ENCODE results near the gene GDPD4.

The GDPD4 gene

DNA sequence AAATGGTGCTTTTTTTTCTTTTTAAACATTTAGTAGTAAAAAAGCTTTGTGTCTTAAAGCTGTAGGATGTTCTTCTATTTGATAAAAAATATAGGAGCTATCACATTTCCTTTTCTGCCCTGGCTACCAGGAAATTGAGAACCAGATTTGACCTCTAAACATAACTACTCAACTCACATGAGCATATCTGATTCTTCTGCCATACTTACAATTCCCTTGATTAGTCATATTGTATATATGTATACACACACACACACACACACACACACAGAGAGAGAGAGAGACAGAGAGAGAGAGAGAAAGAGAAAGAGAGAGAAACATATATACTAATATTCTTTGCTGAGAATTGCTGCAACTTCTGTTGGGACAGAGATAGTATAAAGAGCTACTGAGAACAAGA is 23.0 kb upstream of the GDPD4 start:
- no peak for DNase-seq (ENCODE audit: low spot score)
- TF ChIP-seq, protein P1, sequence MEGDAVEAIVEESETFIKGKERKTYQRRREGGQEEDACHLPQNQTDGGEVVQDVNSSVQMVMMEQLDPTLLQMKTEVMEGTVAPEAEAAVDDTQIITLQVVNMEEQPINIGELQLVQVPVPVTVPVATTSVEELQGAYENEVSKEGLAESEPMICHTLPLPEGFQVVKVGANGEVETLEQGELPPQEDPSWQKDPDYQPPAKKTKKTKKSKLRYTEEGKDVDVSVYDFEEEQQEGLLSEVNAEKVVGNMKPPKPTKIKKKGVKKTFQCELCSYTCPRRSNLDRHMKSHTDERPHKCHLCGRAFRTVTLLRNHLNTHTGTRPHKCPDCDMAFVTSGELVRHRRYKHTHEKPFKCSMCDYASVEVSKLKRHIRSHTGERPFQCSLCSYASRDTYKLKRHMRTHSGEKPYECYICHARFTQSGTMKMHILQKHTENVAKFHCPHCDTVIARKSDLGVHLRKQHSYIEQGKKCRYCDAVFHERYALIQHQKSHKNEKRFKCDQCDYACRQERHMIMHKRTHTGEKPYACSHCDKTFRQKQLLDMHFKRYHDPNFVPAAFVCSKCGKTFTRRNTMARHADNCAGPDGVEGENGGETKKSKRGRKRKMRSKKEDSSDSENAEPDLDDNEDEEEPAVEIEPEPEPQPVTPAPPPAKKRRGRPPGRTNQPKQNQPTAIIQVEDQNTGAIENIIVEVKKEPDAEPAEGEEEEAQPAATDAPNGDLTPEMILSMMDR (IDR thresholded peaks at IDR 0.05; ENCODE audit: extremely low read depth, missing control alignments): no peak

GRCh38 chr11:77322926-77323590 is 21.6 kb upstream of the GDPD4 start:
- no peak for DNase-seq (ENCODE audit: low spot score)
- TF ChIP-seq, protein P1 (IDR thresholded peaks at IDR 0.05; ENCODE audit: extremely low read depth, missing control alignments): no peak

- TF ChIP-seq, protein P1 (IDR thresholded peaks at IDR 0.05; ENCODE audit: extremely low read depth, missing control alignments): no peak
- no peak for DNase-seq (ENCODE audit: low spot score)
These were observed 21.0 kb upstream of the GDPD4 start for GRCh38 chr11:77322506-77322905.

- TF ChIP-seq, protein P1 (IDR thresholded peaks at IDR 0.05; ENCODE audit: extremely low read depth, missing control alignments): no peak
These were observed 18.9 kb upstream of the GDPD4 start for GRCh38 chr11:77320351-77320750.

GRCh38 chr11:77318600-77318999 is 17.1 kb upstream of the GDPD4 start:
- DNase-seq (ENCODE audit: low spot score): no peak
- TF ChIP-seq, protein P1 (IDR thresholded peaks at IDR 0.05; ENCODE audit: extremely low read depth, missing control alignments): no peak

More at GRCh38 chr11:77320351-77320750, 18.9 kb upstream of the GDPD4 start:
- DNase-seq (ENCODE audit: low spot score): no peak

DNA sequence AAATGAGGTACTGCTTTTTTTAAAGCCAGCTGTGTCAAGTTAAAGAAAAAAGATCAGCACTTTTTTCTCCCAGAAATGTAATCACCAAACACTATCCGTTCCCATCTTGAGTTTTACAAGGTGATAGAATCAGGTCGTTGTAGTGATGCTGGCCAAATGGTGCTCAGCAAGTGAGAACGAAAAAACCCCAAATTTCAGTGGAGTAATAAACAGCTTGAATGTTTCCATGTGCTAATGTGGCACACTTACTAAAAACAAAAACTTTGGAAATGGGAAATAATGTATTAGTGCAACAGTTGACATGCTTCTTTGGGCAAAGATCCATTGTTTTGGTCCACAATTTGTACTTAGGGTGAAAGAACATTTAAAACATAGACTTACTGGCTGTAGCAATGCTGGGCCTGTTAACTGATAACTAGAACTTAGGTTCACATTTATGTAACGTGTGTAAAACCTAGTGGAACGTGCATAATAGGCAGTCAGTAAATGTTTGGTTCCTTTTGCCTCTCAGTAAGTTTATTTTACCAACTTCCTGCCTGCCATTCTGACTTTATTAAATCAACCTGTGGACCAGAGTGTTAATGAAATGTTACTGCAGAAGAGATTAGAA is 15.4 kb upstream of the GDPD4 start:
- TF ChIP-seq, protein P1 (IDR thresholded peaks at IDR 0.05; ENCODE audit: extremely low read depth, missing control alignments): no peak
- no peak for DNase-seq (ENCODE audit: low spot score)

GRCh38 chr11:77312107-77312506 is 10.6 kb upstream of the GDPD4 start:
- TF ChIP-seq, protein P1 (IDR thresholded peaks at IDR 0.05; ENCODE audit: extremely low read depth, missing control alignments): no peak
- no peak for DNase-seq (ENCODE audit: low spot score)
